A549 (cell line): ENCODE measurements around the gene OR51B2.

ENCODE experiments used
- CEBPB ChIP-seq, 2 experiments: fragments of >200 bp in 1 of 2; sonication (Bioruptor Twin) in 1 of 2; formaldehyde crosslinking in 1 of 2; IDR thresholded peaks; 2 replicates each; pipeline ENCODE4 v1.6.1; 2012 to 2016
- CHD2 ChIP-seq: fragments of 150-350 bp; IDR thresholded peaks from 2 replicates; pipeline ENCODE4 v1.6.1; 2014; ENCODE audit warnings: low read length; ENCODE audit not compliant: partially characterized antibody
- EHMT2 ChIP-seq: fragments of 200-600 bp; sonication (generic); IDR thresholded peaks from 2 replicates; pipeline ENCODE4 v1.6.1; 2016; ENCODE audit warnings: antibody characterized with exemption, low read depth, mild to moderate bottlenecking, moderate library complexity
- EP300 ChIP-seq, 2 experiments: fragments of >200 bp; sonication (Bioruptor Twin); formaldehyde crosslinking; IDR thresholded peaks; 2 replicates in 1 of 2; 3 replicates in 1 of 2; pipeline ENCODE4 v1.6.1; 2016 to 2017
- ESRRA ChIP-seq: fragments of 150-350 bp; IDR thresholded peaks from 2 replicates; pipeline ENCODE4 v1.6.1; 2014; ENCODE audit warnings: mild to moderate bottlenecking, low read length, borderline replicate concordance
- JUNB ChIP-seq: fragments of >200 bp; sonication (Bioruptor Twin); formaldehyde crosslinking; IDR thresholded peaks from 2 replicates; pipeline ENCODE4 v1.6.1; 2016
- MYC ChIP-seq: IDR thresholded peaks from 2 replicates; pipeline ENCODE4 v1.6.1; 2012; ENCODE audit warnings: mild to moderate bottlenecking, inconsistent platforms, low read length, improper control_type of control experiment, borderline replicate concordance
- POLR2A ChIP-seq: IDR thresholded peaks from 2 replicates; pipeline ENCODE4 v1.6.1; 2012; ENCODE audit warnings: mild to moderate bottlenecking, low read length
- RFX5 ChIP-seq: fragments of 450-650 bp; IDR thresholded peaks from 2 replicates; pipeline ENCODE4 v1.7.1; 2014; ENCODE audit warnings: antibody characterized with exemption, mild to moderate bottlenecking, moderate library complexity
- TF ChIP-seq, protein P1 (sequence below): fragments of >200 bp; sonication (Bioruptor Twin); formaldehyde crosslinking; IDR thresholded peaks from 3 replicates; pipeline ENCODE4 v1.5.1; 2016
- TF ChIP-seq, protein P2 (sequence below): IDR thresholded peaks from 2 replicates; pipeline ENCODE4 v1.6.1; 2012
- TF ChIP-seq, protein P3 (sequence below): fragments of 150-350 bp; IDR thresholded peaks from 2 replicates; pipeline ENCODE4 v1.6.1; 2014; ENCODE audit warnings: low read depth, mild to moderate bottlenecking, low read length
- TF ChIP-seq, protein P4 (sequence below): fragments of 250-450 bp; sonication (Bioruptor Pico); IDR thresholded peaks from 2 replicates; pipeline ENCODE4 v1.5.0; 2021; ENCODE audit warnings: mild to moderate bottlenecking, moderate library complexity, borderline replicate concordance
- TF ChIP-seq, protein P5 (sequence below): fragments of 450-650 bp; IDR thresholded peaks from 2 replicates; pipeline ENCODE4 v1.6.1; 2014; ENCODE audit warnings: antibody characterized with exemption

DNA sequence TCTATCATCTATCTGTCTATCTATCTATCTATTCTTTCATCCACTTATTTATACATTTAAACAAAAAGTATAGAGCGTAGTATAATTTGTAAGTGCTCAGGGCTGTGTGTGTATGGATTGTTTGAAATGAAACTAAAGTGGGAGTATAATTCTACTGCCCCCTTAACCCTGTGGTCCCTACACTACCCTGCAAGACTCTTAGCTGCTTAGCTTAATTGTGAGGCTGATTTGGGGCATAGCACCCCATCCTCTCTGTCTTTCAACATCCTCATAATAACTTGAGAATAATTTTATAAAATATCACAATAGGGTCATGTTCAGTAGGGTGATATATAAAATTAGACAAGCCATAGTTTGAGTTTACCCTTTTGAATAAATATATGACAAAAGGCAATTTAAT lies 34.0 kb downstream of the OR51B2 start:
- TF ChIP-seq, protein P1, sequence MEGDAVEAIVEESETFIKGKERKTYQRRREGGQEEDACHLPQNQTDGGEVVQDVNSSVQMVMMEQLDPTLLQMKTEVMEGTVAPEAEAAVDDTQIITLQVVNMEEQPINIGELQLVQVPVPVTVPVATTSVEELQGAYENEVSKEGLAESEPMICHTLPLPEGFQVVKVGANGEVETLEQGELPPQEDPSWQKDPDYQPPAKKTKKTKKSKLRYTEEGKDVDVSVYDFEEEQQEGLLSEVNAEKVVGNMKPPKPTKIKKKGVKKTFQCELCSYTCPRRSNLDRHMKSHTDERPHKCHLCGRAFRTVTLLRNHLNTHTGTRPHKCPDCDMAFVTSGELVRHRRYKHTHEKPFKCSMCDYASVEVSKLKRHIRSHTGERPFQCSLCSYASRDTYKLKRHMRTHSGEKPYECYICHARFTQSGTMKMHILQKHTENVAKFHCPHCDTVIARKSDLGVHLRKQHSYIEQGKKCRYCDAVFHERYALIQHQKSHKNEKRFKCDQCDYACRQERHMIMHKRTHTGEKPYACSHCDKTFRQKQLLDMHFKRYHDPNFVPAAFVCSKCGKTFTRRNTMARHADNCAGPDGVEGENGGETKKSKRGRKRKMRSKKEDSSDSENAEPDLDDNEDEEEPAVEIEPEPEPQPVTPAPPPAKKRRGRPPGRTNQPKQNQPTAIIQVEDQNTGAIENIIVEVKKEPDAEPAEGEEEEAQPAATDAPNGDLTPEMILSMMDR, result no peak
- TF ChIP-seq RFX5, result no peak
- TF ChIP-seq, protein P2, sequence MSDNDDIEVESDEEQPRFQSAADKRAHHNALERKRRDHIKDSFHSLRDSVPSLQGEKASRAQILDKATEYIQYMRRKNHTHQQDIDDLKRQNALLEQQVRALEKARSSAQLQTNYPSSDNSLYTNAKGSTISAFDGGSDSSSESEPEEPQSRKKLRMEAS, result no peak
- no peak for TF ChIP-seq POLR2A
- TF ChIP-seq ESRRA, result no peak
- no peak for TF ChIP-seq EHMT2
- TF ChIP-seq CHD2, result no peak
- TF ChIP-seq, protein P3, sequence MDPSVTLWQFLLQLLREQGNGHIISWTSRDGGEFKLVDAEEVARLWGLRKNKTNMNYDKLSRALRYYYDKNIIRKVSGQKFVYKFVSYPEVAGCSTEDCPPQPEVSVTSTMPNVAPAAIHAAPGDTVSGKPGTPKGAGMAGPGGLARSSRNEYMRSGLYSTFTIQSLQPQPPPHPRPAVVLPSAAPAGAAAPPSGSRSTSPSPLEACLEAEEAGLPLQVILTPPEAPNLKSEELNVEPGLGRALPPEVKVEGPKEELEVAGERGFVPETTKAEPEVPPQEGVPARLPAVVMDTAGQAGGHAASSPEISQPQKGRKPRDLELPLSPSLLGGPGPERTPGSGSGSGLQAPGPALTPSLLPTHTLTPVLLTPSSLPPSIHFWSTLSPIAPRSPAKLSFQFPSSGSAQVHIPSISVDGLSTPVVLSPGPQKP, result no peak
- TF ChIP-seq, protein P4, sequence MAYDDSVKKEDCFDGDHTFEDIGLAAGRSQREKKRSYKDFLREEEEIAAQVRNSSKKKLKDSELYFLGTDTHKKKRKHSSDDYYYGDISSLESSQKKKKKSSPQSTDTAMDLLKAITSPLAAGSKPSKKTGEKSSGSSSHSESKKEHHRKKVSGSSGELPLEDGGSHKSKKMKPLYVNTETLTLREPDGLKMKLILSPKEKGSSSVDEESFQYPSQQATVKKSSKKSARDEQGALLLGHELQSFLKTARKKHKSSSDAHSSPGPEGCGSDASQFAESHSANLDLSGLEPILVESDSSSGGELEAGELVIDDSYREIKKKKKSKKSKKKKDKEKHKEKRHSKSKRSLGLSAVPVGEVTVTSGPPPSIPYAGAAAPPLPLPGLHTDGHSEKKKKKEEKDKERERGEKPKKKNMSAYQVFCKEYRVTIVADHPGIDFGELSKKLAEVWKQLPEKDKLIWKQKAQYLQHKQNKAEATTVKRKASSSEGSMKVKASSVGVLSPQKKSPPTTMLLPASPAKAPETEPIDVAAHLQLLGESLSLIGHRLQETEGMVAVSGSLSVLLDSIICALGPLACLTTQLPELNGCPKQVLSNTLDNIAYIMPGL (CRISPR knock-in tag), result no peak
- TF ChIP-seq EP300 (IDR thresholded peaks at IDR 0.05), result no peak
- no peak for TF ChIP-seq CEBPB (IDR thresholded peaks at IDR 0.05)
- TF ChIP-seq, protein P5, sequence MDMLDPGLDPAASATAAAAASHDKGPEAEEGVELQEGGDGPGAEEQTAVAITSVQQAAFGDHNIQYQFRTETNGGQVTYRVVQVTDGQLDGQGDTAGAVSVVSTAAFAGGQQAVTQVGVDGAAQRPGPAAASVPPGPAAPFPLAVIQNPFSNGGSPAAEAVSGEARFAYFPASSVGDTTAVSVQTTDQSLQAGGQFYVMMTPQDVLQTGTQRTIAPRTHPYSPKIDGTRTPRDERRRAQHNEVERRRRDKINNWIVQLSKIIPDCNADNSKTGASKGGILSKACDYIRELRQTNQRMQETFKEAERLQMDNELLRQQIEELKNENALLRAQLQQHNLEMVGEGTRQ, result no peak
- TF ChIP-seq MYC, result no peak
- TF ChIP-seq JUNB, result no peak
